ENCODE results near the gene LIME1.

DNA sequence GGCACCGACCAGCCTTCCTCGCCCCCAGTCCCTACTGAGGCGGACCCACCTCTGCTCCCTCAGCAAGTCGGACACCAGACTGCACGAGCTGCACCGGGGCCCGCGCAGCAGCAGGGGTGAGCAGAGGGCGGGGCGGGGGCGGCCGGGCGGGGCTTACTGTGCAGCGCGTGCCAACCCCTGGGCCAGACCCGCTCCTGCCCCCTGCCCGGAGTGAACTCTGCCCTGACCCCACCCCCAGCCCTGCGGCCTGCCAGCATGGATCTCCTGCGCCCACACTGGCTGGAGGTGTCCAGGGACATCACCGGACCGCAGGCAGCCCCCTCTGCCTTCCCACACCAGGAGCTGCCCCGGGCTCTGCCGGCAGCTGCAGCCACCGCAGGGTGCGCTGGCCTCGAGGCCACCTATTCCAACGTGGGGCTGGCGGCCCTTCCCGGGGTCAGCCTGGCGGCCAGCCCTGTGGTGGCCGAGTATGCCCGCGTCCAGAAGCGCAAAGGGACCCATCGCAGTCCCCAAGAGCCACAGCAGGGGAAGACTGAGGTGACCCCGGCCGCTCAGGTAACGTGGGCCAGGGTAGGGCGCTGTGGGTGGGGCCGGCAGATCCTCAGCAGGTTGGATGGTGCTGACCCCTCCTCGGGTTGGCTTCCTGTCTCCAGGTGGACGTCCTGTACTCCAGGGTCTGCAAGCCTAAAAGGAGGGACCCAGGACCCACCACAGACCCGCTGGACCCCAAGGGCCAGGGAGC lies 1.7 kb downstream of the LIME1 start:
- TF ChIP-seq, protein P1, sequence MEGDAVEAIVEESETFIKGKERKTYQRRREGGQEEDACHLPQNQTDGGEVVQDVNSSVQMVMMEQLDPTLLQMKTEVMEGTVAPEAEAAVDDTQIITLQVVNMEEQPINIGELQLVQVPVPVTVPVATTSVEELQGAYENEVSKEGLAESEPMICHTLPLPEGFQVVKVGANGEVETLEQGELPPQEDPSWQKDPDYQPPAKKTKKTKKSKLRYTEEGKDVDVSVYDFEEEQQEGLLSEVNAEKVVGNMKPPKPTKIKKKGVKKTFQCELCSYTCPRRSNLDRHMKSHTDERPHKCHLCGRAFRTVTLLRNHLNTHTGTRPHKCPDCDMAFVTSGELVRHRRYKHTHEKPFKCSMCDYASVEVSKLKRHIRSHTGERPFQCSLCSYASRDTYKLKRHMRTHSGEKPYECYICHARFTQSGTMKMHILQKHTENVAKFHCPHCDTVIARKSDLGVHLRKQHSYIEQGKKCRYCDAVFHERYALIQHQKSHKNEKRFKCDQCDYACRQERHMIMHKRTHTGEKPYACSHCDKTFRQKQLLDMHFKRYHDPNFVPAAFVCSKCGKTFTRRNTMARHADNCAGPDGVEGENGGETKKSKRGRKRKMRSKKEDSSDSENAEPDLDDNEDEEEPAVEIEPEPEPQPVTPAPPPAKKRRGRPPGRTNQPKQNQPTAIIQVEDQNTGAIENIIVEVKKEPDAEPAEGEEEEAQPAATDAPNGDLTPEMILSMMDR (IDR thresholded peaks at IDR 0.05) = no peak
- TF ChIP-seq EZH2phosphoT487 (IDR thresholded peaks at IDR 0.05) (no peak), EZH2 (IDR thresholded peaks at IDR 0.05) (no peak)
